Measurements from ENCODE around the gene PARD3. TPM values are rescaled to one million over a fixed set of nuclear protein-coding genes. Genes with fewer than 3 reads are reported as not detected.
"Not testable (repeated sequence)": the region's sequence is repeated elsewhere in the genome, so short reads cannot be mapped to it uniquely, and the experiment has no call there.

The PARD3 gene
- total RNA-seq, 3 donors from 2014 or later (not counting 1 experiment from before 2014, with no cell fraction given) = 0.14 to 0.49 (median 0.38) TPM

DNA sequence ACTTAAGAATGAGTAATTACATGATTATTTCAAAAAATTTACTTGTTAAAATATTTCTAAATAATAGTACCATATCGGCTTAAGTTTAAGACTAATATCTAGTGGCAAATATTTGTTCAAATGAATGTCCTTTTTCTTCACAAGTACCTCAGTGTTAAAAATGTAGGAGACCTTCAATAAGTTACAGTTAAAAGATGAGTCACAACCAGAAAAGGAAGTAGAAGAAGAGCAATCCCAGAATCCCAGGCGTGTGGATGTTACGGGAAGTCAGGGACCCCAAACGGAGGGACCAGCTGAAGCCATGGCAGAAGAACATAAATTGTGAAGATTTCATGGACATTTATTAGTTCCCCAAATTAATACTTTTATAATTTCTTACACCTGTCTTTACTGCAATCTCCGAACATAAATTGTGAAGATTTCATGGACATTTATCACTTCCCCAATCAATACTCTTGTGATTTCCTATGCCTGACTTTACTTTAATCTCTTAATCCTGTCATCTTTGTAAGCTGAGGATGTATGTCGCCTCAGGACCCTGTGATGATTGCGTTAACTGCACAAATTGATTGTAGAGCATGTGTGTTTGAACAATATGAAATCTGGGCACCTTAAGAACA lies 388.4 kb downstream of the PARD3 start:
- H3K4me3 Mint-ChIP-seq; H3K27ac Mint-ChIP-seq; H3K27ac ChIP-seq (ENCODE audit: low read length); H3K4me1 ChIP-seq (ENCODE audit: control insufficient read depth, insufficient read depth, low read length); DNase-seq; H3K9me3 Mint-ChIP-seq; H3K4me3 ChIP-seq (ENCODE audit: low read length); H3K4me1 Mint-ChIP-seq; H3K36me3 Mint-ChIP-seq; H3K9me3 ChIP-seq (ENCODE audit: control insufficient read depth, insufficient read depth, low read length); intact Hi-C loops (cut with micrococcal nuclease); H3K27me3 Mint-ChIP-seq (ENCODE audit: low read depth in 2 of 2); ATAC-seq; H3K27me3 ChIP-seq (ENCODE audit: control insufficient read depth, insufficient read depth, low read length); H3K36me3 ChIP-seq (ENCODE audit: control insufficient read depth, insufficient read depth, low read length): not testable (repeated sequence)
- 88% methylated on average over 5 of the region's 7 CpGs for WGBS (ENCODE audit: insufficient coverage)

DNA sequence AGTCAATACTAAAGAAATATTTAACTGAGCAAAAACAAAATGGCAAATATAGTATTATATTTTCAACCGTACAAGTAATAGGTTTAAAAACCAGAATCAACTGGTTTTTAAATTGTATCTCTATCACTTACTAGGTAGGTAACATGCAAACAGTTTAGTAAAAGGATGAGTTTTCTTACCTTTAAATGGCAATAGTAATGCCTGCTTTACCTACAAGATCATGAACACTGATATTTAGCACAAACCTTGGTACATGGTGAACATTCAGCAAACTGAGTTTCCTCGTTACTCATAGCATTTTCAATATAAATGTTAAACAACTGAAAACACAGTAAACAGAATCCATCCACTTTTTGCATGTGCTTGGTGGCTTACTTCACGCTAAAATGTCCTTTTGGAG lies 389.1 kb downstream of the PARD3 start:
- no peak for ATAC-seq
- Histone ChIP-seq H3K27ac (ENCODE audit: low read length) (no peak overlapping the region), H3K36me3 (ENCODE audit: control insufficient read depth, insufficient read depth, low read length) (no peaks in the 10 kb centered on the region), H3K4me1 (ENCODE audit: control insufficient read depth, insufficient read depth, low read length) (no peaks in the 10 kb centered on the region), H3K4me3 (ENCODE audit: low read length) (no peak overlapping the region), H3K9me3 (ENCODE audit: control insufficient read depth, insufficient read depth, low read length) (no peaks in the 10 kb centered on the region), H3K27me3 (ENCODE audit: control insufficient read depth, insufficient read depth, low read length) (no peaks in the 10 kb centered on the region)
- H3K36me3 Mint-ChIP-seq = no peaks in the 10 kb centered on the region
- H3K27me3 Mint-ChIP-seq (ENCODE audit: low read depth in 2 of 2) = peaks cover 3 to 5% of the 10 kb centered on the region in 2 donors
- no peak for DNase-seq
- no peaks in the 10 kb centered on the region for H3K9me3 Mint-ChIP-seq
- intact Hi-C loops (cut with micrococcal nuclease) = no loop called here
- TF ChIP-seq, protein P1, sequence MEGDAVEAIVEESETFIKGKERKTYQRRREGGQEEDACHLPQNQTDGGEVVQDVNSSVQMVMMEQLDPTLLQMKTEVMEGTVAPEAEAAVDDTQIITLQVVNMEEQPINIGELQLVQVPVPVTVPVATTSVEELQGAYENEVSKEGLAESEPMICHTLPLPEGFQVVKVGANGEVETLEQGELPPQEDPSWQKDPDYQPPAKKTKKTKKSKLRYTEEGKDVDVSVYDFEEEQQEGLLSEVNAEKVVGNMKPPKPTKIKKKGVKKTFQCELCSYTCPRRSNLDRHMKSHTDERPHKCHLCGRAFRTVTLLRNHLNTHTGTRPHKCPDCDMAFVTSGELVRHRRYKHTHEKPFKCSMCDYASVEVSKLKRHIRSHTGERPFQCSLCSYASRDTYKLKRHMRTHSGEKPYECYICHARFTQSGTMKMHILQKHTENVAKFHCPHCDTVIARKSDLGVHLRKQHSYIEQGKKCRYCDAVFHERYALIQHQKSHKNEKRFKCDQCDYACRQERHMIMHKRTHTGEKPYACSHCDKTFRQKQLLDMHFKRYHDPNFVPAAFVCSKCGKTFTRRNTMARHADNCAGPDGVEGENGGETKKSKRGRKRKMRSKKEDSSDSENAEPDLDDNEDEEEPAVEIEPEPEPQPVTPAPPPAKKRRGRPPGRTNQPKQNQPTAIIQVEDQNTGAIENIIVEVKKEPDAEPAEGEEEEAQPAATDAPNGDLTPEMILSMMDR (IDR thresholded peaks at IDR 0.05) = no peak
- no peak overlapping the region for H3K4me3 Mint-ChIP-seq
- peaks cover 6 to 7% of the 10 kb centered on the region in 2 donors for H3K4me1 Mint-ChIP-seq
- 90% methylated on average over 1 of the region's 3 CpGs for WGBS (ENCODE audit: insufficient coverage)
- H3K27ac Mint-ChIP-seq = no peak overlapping the region

DNA sequence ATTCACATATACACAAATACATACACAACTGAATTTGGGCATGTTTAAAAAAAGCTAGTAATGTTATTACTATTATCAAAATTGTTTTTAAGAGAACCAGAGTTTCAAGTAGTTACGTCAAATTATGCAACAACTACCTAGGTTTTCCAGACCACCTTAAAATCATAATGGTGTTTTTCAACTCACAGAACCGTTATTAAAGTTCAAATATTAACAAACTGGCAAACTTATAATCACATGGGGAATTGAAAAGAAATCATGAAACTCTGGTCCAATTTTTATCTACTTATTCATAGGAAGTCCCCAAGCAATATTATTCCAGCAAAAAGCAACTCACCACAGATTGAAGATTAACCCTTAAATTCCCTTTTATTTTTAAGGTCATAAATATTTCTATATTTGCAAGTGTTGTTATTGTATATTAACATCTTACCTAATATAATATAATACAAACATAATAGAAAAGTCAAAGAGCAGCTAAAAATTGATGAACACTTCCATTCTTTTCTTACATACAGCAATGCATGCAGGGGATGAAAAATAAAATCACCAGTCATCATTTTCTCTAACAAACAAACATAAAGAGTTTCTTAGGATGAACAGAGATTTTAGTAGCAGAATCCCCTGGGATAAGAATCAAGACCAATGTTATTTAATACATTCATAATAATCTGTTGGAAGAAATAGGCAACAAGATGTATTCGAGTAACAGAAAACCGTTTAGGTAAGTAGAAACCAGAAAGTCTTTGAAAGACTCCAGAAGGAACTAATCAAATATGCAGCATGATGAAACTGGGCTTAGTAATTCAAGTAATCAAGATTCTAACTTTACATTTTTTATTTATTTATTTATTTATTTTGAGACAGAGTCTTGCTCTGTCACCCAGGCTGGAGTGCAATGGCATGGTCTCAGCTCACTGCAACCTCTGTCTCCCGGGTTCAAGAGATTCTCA lies 391.1 kb downstream of the PARD3 start:
- H3K4me1 ChIP-seq (ENCODE audit: control insufficient read depth, insufficient read depth, low read length) = no peaks in the 10 kb centered on the region
- no peak overlapping the region for H3K4me3 ChIP-seq (ENCODE audit: low read length)
- H3K36me3 ChIP-seq (ENCODE audit: control insufficient read depth, insufficient read depth, low read length) = no peaks in the 10 kb centered on the region
- H3K27ac ChIP-seq (ENCODE audit: low read length) = no peak overlapping the region
- H3K4me3 Mint-ChIP-seq = no peak overlapping the region
- no peaks in the 10 kb centered on the region for H3K27me3 ChIP-seq (ENCODE audit: control insufficient read depth, insufficient read depth, low read length)
- intact Hi-C loops (cut with micrococcal nuclease) = no loop called here
- WGBS (ENCODE audit: insufficient coverage) = 85% methylated on average over 5 of the region's 5 CpGs
- no peak for ATAC-seq
- TF ChIP-seq, protein P1 (IDR thresholded peaks at IDR 0.05) = no peak
- no peaks in the 10 kb centered on the region for H3K9me3 ChIP-seq (ENCODE audit: control insufficient read depth, insufficient read depth, low read length)
- H3K36me3 Mint-ChIP-seq = no peaks in the 10 kb centered on the region
- peaks cover 0 to 5% of the 10 kb centered on the region in 2 donors for H3K27me3 Mint-ChIP-seq (ENCODE audit: low read depth in 2 of 2)
- no peaks in the 10 kb centered on the region for H3K4me1 Mint-ChIP-seq
- no peaks in the 10 kb centered on the region for H3K9me3 Mint-ChIP-seq
- H3K27ac Mint-ChIP-seq = no peak overlapping the region
- DNase-seq = no peak

DNA sequence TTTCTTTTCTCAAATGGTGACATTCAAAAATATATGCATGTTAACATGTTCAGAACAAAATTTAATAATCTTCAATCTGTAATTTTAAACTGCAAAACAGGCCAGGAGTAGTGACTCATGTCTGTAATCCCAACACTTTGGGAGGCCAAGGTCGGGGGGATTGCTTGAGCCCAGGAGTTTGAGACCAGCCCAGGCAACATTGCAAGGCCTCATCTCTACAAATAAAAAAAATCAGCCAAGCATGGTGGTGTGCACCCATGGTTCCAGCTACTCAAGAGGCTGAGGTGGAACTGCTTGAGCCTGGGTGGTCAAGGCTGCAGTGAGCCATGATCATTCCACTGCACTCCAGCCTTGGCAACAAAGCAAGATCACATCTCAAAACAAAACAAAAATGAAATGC lies 394.3 kb downstream of the PARD3 start:
- Histone ChIP-seq H3K27ac (ENCODE audit: low read length) (no peak overlapping the region), H3K4me3 (ENCODE audit: low read length) (no peak overlapping the region), H3K4me1 (ENCODE audit: control insufficient read depth, insufficient read depth, low read length) (no peaks in the 10 kb centered on the region), H3K27me3 (ENCODE audit: control insufficient read depth, insufficient read depth, low read length) (no peaks in the 10 kb centered on the region), H3K9me3 (ENCODE audit: control insufficient read depth, insufficient read depth, low read length) (no peaks in the 10 kb centered on the region), H3K36me3 (ENCODE audit: control insufficient read depth, insufficient read depth, low read length) (no peaks in the 10 kb centered on the region)
- Mint-ChIP-seq H3K36me3 (no peaks in the 10 kb centered on the region), H3K27me3 (ENCODE audit: low read depth in 2 of 2) (peaks cover 0 to 7% of the 10 kb centered on the region in 2 donors), H3K9me3 (no peaks in the 10 kb centered on the region), H3K4me3 (no peak overlapping the region), H3K27ac (no peak overlapping the region), H3K4me1 (no peaks in the 10 kb centered on the region)
- DNase-seq = no peak
- WGBS (ENCODE audit: insufficient coverage) = no CpG with 5 or more reads among the region's 1 CpG
- TF ChIP-seq, protein P1 (IDR thresholded peaks at IDR 0.05) = no peak
- intact Hi-C loops (cut with micrococcal nuclease) = no loop called here
- ATAC-seq = no peak
